B cell (primary cell): ENCODE data around the gene FAM120C. TPM values are rescaled to one million over a fixed set of nuclear protein-coding genes. Genes with fewer than 3 reads are reported as not detected.

Source experiments
- ATAC-seq: fragments of 200-7000 bp; cut with Tn5 transposase; one replicate; pipeline ENCODE4 v1.10.0; 2021; ENCODE audit warnings: low read depth, mild to moderate bottlenecking, moderate number of reproducible peaks, moderate library complexity
- CTCF ChIA-PET: fragments of 350-600 bp; sonication (Branson Sonifier 250); formaldehyde crosslinking; loops from one replicate; lab custom pipeline; 2021; ENCODE audit warnings: antibody characterized with exemption, inconsistent platforms; lab: Charles Lee
- POLR2A ChIA-PET: fragments of 350-600 bp; sonication (Branson Sonifier 250); formaldehyde crosslinking; loops from one replicate; lab custom pipeline; 2021; ENCODE audit warnings: antibody characterized with exemption; lab: Charles Lee
- DNase-seq: peaks from one replicate; pipeline ENCODE4 v3.0.0; 2013
- H2AFZ ChIP-seq: 2 replicates; pipeline ENCODE4 v1.6.1; 2012; ENCODE audit warnings: mild to moderate bottlenecking, low read depth, low read length; ENCODE audit not compliant: insufficient read depth, poor library complexity, severe bottlenecking
- H3K27ac ChIP-seq, 2 donors: 1 replicate in 1 of 2; 2 replicates in 1 of 2; pipeline ENCODE4 v1.5.1; 2012 to 2013; ENCODE audit warnings: low read length in 2 of 2, mild to moderate bottlenecking in 2 of 2, moderate library complexity in 1 of 2
- H3K27me3 ChIP-seq, 4 experiments: fragments of 200-600 bp in 1 of 4; sonication (generic) in 1 of 4; replicated peaks in 1 of 4; 1 replicate in 2 of 4; 2 replicates in 2 of 4; pipeline versions ENCODE4 v1.6.1 to v1.7.0; 2013 to 2016; ENCODE audit warnings: low read length in 3 of 4, mild to moderate bottlenecking in 2 of 4, mixed read lengths in 1 of 4, moderate library complexity in 1 of 4; ENCODE audit not compliant: insufficient read depth in 4 of 4, control insufficient read depth in 3 of 4; ENCODE audit errors: control extremely low read depth in 1 of 4
- H3K36me3 ChIP-seq, 2 experiments: replicated peaks in 1 of 2; 1 replicate in 1 of 2; 2 replicates in 1 of 2; pipeline versions ENCODE4 v1.6.1 to v1.7.1; 2013; ENCODE audit warnings: low read length in 1 of 2; ENCODE audit not compliant: insufficient read depth in 2 of 2, control insufficient read depth in 1 of 2; ENCODE audit errors: control extremely low read depth in 1 of 2, extremely low read depth in 1 of 2
- H3K4me1 ChIP-seq, 2 donors: fragments of 200-600 bp in 1 of 2; sonication (generic) in 1 of 2; 1 replicate in 1 of 2; 2 replicates in 1 of 2; pipeline versions ENCODE4 v1.5.1 to v1.6.1; 2013 to 2017; ENCODE audit warnings: low read length in 2 of 2; ENCODE audit not compliant: control insufficient read depth in 2 of 2, insufficient read depth in 2 of 2
- H3K4me2 ChIP-seq: replicated peaks from 2 replicates; pipeline ENCODE3; 2012; ENCODE audit warnings: mild to moderate bottlenecking, low read depth, low read length; ENCODE audit not compliant: poor library complexity, severe bottlenecking
- H3K4me3 ChIP-seq, 5 experiments: fragments of 200-600 bp in 1 of 5; sonication (generic) in 1 of 5; 1 replicate in 3 of 5; 2 replicates in 2 of 5; pipeline versions ENCODE4 v1.5.1 to v1.7.0; 2011 to 2016; ENCODE audit warnings: low read length in 4 of 5, mild to moderate bottlenecking in 4 of 5, low read depth in 2 of 5, control low read depth in 1 of 5, moderate library complexity in 1 of 5; ENCODE audit not compliant: insufficient read depth in 1 of 5; ENCODE audit errors: control extremely low read depth in 1 of 5, extremely low read depth in 1 of 5
- H3K79me2 ChIP-seq: fragments of 200-600 bp; sonication (generic); one replicate; pipeline ENCODE4 v1.6.0; 2016; ENCODE audit warnings: low read length; ENCODE audit not compliant: control insufficient read depth, insufficient read depth
- H3K9ac ChIP-seq: fragments of 200-600 bp; sonication (generic); 2 replicates; pipeline ENCODE4 v1.6.1; 2017; ENCODE audit warnings: mild to moderate bottlenecking, low read length, moderate library complexity
- H3K9me3 ChIP-seq, 3 donors: one replicate each; pipeline versions ENCODE4 v1.6.1 to v1.7.1; 2013; ENCODE audit warnings: low read length in 2 of 3; ENCODE audit not compliant: control insufficient read depth in 2 of 3, insufficient read depth in 1 of 3; ENCODE audit errors: control extremely low read depth in 1 of 3
- H4K20me1 ChIP-seq: 2 replicates; pipeline ENCODE4 v1.6.0; 2012; ENCODE audit warnings: mild to moderate bottlenecking, low read length; ENCODE audit not compliant: insufficient read depth, control insufficient read depth, poor library complexity, severe bottlenecking
- H3K27ac Mint-ChIP-seq: one replicate; pipeline ENCODE4 v1.8.0; 2021; ENCODE audit warnings: mixed read lengths
- H3K27me3 Mint-ChIP-seq: one replicate; pipeline ENCODE4 v1.8.0; 2021; ENCODE audit warnings: mixed read lengths
- H3K4me1 Mint-ChIP-seq: one replicate; pipeline ENCODE4 v1.8.0; 2021; ENCODE audit warnings: mixed read lengths
- H3K4me3 Mint-ChIP-seq: one replicate; pipeline ENCODE4 v1.8.0; 2021; ENCODE audit warnings: mixed read lengths
- H3K9me3 Mint-ChIP-seq: one replicate; pipeline ENCODE4 v1.8.0; 2022; ENCODE audit warnings: mixed read lengths; ENCODE audit not compliant: insufficient read depth
- CTCF ChIP-seq: fragments of 200-600 bp; IDR thresholded peaks from one replicate; pipeline ENCODE4 v1.8.0; 2022; ENCODE audit warnings: antibody characterized with exemption, mild to moderate bottlenecking
- EZH2 ChIP-seq: IDR thresholded peaks from 2 replicates; pipeline ENCODE4 v1.6.1; 2012; ENCODE audit warnings: borderline replicate concordance, low read depth, mild to moderate bottlenecking, moderate library complexity, low read length; ENCODE audit not compliant: insufficient read depth, poor library complexity, severe bottlenecking
- whole genome bisulfite sequencing: methylation state at CpG from one replicate; pipeline ENCODE4 v1.1.5; 2013; ENCODE audit warnings: missing lambda C conversion rate; ENCODE audit not compliant: insufficient coverage; 5-methylcytosine and 5-hydroxymethylcytosine counted together
- intact Hi-C: fragments of 100-400 bp; cut with micrococcal nuclease; formaldehyde crosslinking; loops from one replicate; pipeline ENCODE4 v1.10.0; 2022
- polyA plus RNA-seq: library from polyadenylated mRNA; depleted of rRNA; stranded (reverse); fragments of >200 nt; gene quantifications from 2 replicates; pipeline ENCODE4 v1.2.3, GENCODE V29; 2012
- total RNA-seq, 2 donors: library from RNA; stranded (reverse); fragments of 120-200 nt in 1 of 2; gene quantifications; 1 replicate in 1 of 2; 2 replicates in 1 of 2; pipeline versions ENCODE4 v1.2.3 to v1.2.4, GENCODE V29; 2013 to 2022

The FAM120C gene
- total and polyA plus RNA-seq, 2 donors (not counting 1 experiment from before 2014, with no cell fraction given) = 7.7 to 23.3 TPM

GRCh38 chrX:54223581-54223980, 40.5 kb upstream of the FAM120C start:
- intact Hi-C loops = no loop called here
- no peaks in the 10 kb centered on the region for H3K4me1 ChIP-seq
- CTCF ChIA-PET = no interaction called here

GRCh38 chrX:54213603-54214002, 30.5 kb upstream of the FAM120C start:
- H3K4me3 Mint-ChIP-seq = no peak overlapping the region
- intact Hi-C loops = no loop called here
- no peaks in the 10 kb centered on the region for H3K9me3 Mint-ChIP-seq
- DNase-seq (no peak), ATAC-seq (no peak)
- Histone ChIP-seq H3K4me2 (no peak overlapping the region), H3K79me2 (no peaks in the 10 kb centered on the region), H3K9ac (no peak overlapping the region), H3K27me3 (no peaks in the 10 kb centered on the region), H3K27ac (no peak overlapping the region), H3K36me3 (no peaks in the 10 kb centered on the region), H4K20me1 (no peaks in the 10 kb centered on the region), H2AFZ (no peak overlapping the region), H3K9me3 (no peaks in the 10 kb centered on the region), H3K4me3 (no peak overlapping the region), H3K4me1 (no peaks in the 10 kb centered on the region)
- CTCF ChIA-PET = interaction anchor here (0.7 kb wide), 1 partner anchor 9 kb away, joined by 4 read pairs; no protein-coding TSS in a partner anchor
- H3K27ac Mint-ChIP-seq = no peak overlapping the region
- no peaks in the 10 kb centered on the region for H3K4me1 Mint-ChIP-seq
- no CpG with 5 or more reads among the region's 3 CpGs for WGBS
- no peaks in the 10 kb centered on the region for H3K27me3 Mint-ChIP-seq
- POLR2A ChIA-PET = no interaction called here
- no peak for TF ChIP-seq EZH2
- no peak for TF ChIP-seq CTCF

More at GRCh38 chrX:54223581-54223980, 40.5 kb upstream of the FAM120C start:
- 100% methylated on average over 1 of the region's 2 CpGs for WGBS
- Histone ChIP-seq H3K36me3 (no peaks in the 10 kb centered on the region), H3K4me3 (no peak overlapping the region), H2AFZ (no peak overlapping the region), H3K4me2 (no peak overlapping the region), H3K9me3 (no peaks in the 10 kb centered on the region), H3K27me3 (no peaks in the 10 kb centered on the region), H3K9ac (no peak overlapping the region), H4K20me1 (no peaks in the 10 kb centered on the region), H3K79me2 (no peaks in the 10 kb centered on the region), H3K27ac (no peak overlapping the region)
- Mint-ChIP-seq H3K4me3 (no peak overlapping the region), H3K27me3 (no peaks in the 10 kb centered on the region), H3K27ac (no peak overlapping the region), H3K4me1 (no peaks in the 10 kb centered on the region), H3K9me3 (no peaks in the 10 kb centered on the region)
- TF ChIP-seq EZH2 = no peak
- no peak for TF ChIP-seq CTCF
- DNase-seq (no peak), ATAC-seq (no peak)
- POLR2A ChIA-PET = no interaction called here
